Liver (tissue), 3 donors: ENCODE data around the gene SPAG16.

ENCODE experiments used
- EGR1 ChIP-seq, 2 donors: IDR thresholded peaks; 2 replicates each; pipeline ENCODE4 v1.6.1; 2016 to 2018; ENCODE audit warnings: antibody characterized with exemption in 2 of 2, low read depth in 2 of 2
- FOXA1 ChIP-seq: IDR thresholded peaks from 2 replicates; pipeline ENCODE4 v1.6.1; 2016; ENCODE audit warnings: antibody characterized with exemption
- FOXA2 ChIP-seq: IDR thresholded peaks from 2 replicates; pipeline ENCODE4 v1.6.1; 2016; ENCODE audit warnings: antibody characterized with exemption
- GABPA ChIP-seq, 2 donors: IDR thresholded peaks in 1 of 2; conservative IDR thresholded peaks in 1 of 2; 2 replicates each; pipeline ENCODE4 v1.6.1; 2016; ENCODE audit warnings: antibody characterized with exemption in 2 of 2, mild to moderate bottlenecking in 1 of 2, moderate library complexity in 1 of 2
- JUND ChIP-seq, 2 donors: IDR thresholded peaks; 2 replicates each; pipeline ENCODE4 v1.6.1; 2016; ENCODE audit warnings: antibody characterized with exemption in 2 of 2
- RAD21 ChIP-seq, 2 donors: IDR thresholded peaks; 2 replicates each; pipeline ENCODE4 v1.6.1; 2016; ENCODE audit warnings: antibody characterized with exemption in 2 of 2, mild to moderate bottlenecking in 2 of 2
- RXRA ChIP-seq, 2 donors: IDR thresholded peaks; 2 replicates each; pipeline ENCODE4 v1.6.1; 2017 to 2018; ENCODE audit warnings: antibody characterized with exemption in 2 of 2, mild to moderate bottlenecking in 1 of 2
- TAF1 ChIP-seq: conservative IDR thresholded peaks from 2 replicates; pipeline ENCODE4 v1.6.1; 2016; ENCODE audit warnings: antibody characterized with exemption, mild to moderate bottlenecking
- YY1 ChIP-seq: IDR thresholded peaks from 2 replicates; pipeline ENCODE4 v1.6.1; 2016; ENCODE audit warnings: antibody characterized with exemption, mild to moderate bottlenecking
- TF ChIP-seq, protein P1 (sequence below): fragments of 150-350 bp; IDR thresholded peaks from 2 replicates; pipeline ENCODE4 v1.5.1; 2017; ENCODE audit warnings: improper control_type of control experiment, low read depth, low read length; ENCODE audit not compliant: missing input control
- TF ChIP-seq, protein P2 (sequence below): IDR thresholded peaks from 2 replicates; pipeline ENCODE4 v1.6.1; 2016; ENCODE audit warnings: antibody characterized with exemption, mild to moderate bottlenecking
- TF ChIP-seq, protein P3 (sequence below): IDR thresholded peaks from 2 replicates; pipeline ENCODE4 v1.6.1; 2016; ENCODE audit warnings: antibody characterized with exemption
- TF ChIP-seq, protein P4 (sequence below): IDR thresholded peaks from 2 replicates; pipeline ENCODE4 v1.6.1; 2016; ENCODE audit warnings: antibody characterized with exemption
- TF ChIP-seq, protein P5 (sequence below): IDR thresholded peaks from 2 replicates; pipeline ENCODE4 v1.6.1; 2016; ENCODE audit warnings: antibody characterized with exemption
- donor health status: healthy.
- donor health status: healthy.

DNA sequence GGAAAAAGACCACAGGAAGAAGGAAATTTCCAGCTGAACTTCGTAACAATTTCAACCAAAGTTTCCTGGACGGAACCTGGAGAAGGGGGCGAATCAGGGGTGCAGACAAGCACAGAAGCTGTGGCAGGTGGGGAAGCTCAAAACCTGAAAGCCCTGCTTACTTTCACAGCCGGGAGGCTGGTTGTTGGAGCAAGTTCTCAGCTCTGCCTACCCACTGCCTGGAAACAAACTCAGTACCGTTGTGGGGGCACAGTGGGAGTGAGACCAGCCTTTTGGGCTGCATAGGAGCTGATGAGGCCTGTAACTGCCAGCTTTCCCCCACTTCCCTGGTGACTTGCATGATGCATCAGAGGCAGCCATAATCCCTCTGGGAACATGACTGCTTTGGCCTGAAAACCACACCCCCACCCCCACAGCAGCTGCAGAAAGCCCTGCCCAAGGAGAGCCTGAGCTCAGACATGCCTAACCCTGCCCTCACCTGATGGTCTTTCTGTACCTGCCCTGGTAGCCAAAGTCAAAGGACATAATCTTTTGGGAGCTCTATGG lies 919.6 kb downstream of the SPAG16 start:
- TF ChIP-seq, protein P1, sequence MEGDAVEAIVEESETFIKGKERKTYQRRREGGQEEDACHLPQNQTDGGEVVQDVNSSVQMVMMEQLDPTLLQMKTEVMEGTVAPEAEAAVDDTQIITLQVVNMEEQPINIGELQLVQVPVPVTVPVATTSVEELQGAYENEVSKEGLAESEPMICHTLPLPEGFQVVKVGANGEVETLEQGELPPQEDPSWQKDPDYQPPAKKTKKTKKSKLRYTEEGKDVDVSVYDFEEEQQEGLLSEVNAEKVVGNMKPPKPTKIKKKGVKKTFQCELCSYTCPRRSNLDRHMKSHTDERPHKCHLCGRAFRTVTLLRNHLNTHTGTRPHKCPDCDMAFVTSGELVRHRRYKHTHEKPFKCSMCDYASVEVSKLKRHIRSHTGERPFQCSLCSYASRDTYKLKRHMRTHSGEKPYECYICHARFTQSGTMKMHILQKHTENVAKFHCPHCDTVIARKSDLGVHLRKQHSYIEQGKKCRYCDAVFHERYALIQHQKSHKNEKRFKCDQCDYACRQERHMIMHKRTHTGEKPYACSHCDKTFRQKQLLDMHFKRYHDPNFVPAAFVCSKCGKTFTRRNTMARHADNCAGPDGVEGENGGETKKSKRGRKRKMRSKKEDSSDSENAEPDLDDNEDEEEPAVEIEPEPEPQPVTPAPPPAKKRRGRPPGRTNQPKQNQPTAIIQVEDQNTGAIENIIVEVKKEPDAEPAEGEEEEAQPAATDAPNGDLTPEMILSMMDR, result no peak
- TF ChIP-seq, protein P2, sequence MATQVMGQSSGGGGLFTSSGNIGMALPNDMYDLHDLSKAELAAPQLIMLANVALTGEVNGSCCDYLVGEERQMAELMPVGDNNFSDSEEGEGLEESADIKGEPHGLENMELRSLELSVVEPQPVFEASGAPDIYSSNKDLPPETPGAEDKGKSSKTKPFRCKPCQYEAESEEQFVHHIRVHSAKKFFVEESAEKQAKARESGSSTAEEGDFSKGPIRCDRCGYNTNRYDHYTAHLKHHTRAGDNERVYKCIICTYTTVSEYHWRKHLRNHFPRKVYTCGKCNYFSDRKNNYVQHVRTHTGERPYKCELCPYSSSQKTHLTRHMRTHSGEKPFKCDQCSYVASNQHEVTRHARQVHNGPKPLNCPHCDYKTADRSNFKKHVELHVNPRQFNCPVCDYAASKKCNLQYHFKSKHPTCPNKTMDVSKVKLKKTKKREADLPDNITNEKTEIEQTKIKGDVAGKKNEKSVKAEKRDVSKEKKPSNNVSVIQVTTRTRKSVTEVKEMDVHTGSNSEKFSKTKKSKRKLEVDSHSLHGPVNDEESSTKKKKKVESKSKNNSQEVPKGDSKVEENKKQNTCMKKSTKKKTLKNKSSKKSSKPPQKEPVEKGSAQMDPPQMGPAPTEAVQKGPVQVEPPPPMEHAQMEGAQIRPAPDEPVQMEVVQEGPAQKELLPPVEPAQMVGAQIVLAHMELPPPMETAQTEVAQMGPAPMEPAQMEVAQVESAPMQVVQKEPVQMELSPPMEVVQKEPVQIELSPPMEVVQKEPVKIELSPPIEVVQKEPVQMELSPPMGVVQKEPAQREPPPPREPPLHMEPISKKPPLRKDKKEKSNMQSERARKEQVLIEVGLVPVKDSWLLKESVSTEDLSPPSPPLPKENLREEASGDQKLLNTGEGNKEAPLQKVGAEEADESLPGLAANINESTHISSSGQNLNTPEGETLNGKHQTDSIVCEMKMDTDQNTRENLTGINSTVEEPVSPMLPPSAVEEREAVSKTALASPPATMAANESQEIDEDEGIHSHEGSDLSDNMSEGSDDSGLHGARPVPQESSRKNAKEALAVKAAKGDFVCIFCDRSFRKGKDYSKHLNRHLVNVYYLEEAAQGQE, result no peak
- TF ChIP-seq, protein P3, sequence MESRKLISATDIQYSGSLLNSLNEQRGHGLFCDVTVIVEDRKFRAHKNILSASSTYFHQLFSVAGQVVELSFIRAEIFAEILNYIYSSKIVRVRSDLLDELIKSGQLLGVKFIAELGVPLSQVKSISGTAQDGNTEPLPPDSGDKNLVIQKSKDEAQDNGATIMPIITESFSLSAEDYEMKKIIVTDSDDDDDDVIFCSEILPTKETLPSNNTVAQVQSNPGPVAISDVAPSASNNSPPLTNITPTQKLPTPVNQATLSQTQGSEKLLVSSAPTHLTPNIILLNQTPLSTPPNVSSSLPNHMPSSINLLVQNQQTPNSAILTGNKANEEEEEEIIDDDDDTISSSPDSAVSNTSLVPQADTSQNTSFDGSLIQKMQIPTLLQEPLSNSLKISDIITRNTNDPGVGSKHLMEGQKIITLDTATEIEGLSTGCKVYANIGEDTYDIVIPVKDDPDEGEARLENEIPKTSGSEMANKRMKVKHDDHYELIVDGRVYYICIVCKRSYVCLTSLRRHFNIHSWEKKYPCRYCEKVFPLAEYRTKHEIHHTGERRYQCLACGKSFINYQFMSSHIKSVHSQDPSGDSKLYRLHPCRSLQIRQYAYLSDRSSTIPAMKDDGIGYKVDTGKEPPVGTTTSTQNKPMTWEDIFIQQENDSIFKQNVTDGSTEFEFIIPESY, result no peak
- TF ChIP-seq YY1 (no peak), FOXA1 (no peak), TAF1 (no peak), EGR1 (IDR thresholded peaks at IDR 0.05; ENCODE audit: low read depth in 2 of 2) (no peak), JUND (IDR thresholded peaks at IDR 0.05) (no peak), RAD21 (IDR thresholded peaks at IDR 0.05) (no peak), FOXA2 (no peak), GABPA (IDR thresholded peaks at IDR 0.05 in 1 of 2, conservative IDR thresholded peaks at IDR 0.05 in 1 of 2) (no peak), RXRA (IDR thresholded peaks at IDR 0.05) (no peak)
- TF ChIP-seq, protein P4, sequence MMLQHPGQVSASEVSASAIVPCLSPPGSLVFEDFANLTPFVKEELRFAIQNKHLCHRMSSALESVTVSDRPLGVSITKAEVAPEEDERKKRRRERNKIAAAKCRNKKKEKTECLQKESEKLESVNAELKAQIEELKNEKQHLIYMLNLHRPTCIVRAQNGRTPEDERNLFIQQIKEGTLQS, result no peak
- TF ChIP-seq, protein P5, sequence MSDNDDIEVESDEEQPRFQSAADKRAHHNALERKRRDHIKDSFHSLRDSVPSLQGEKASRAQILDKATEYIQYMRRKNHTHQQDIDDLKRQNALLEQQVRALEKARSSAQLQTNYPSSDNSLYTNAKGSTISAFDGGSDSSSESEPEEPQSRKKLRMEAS, result no peak
